Stimulated activated naive CD8-positive, alpha-beta T cell treated with anti-CD3 and anti-CD28 coated beads, Interleukin-15, amount 100 ng/mL, for 72 hours (primary cell): Measurements from ENCODE around the gene ARHGAP26.
A peak's percentile ranks its signal among the peaks of the same experiment; 100 is the strongest.

Experiments used
- ATAC-seq: fragments of 150-1000 bp; cut with Tn5 transposase; 2 replicates; pipeline ENCODE4 v1.10.0; 2021; ENCODE audit warnings: mild to moderate bottlenecking, moderate library complexity
- DNase-seq, 2 donors: peaks; one replicate each; pipeline ENCODE4 v3.0.0; 2021 to 2022
- H3K27ac Mint-ChIP-seq, 2 donors: one replicate each; pipeline ENCODE4 v1.8.0; 2022; ENCODE audit warnings: mild to moderate bottlenecking in 2 of 2, mixed read lengths in 2 of 2, moderate library complexity in 2 of 2
- H3K27me3 Mint-ChIP-seq: one replicate; pipeline ENCODE4 v1.8.0; 2022; ENCODE audit warnings: mixed read lengths
- H3K4me1 Mint-ChIP-seq: one replicate; pipeline ENCODE4 v1.8.0; 2022; ENCODE audit warnings: mild to moderate bottlenecking, mixed read lengths
- H3K4me3 Mint-ChIP-seq, 2 donors: one replicate each; pipeline ENCODE4 v1.8.0; 2022; ENCODE audit warnings: mild to moderate bottlenecking in 2 of 2, mixed read lengths in 2 of 2, moderate library complexity in 1 of 2
- H3K9me3 Mint-ChIP-seq, 2 donors: one replicate each; pipeline ENCODE4 v1.8.0; 2022; ENCODE audit warnings: mixed read lengths in 2 of 2

Gene ARHGAP26

GRCh38 chr5:143153332-143154119 lies 383.3 kb downstream of the ARHGAP26 start:
- no peak for ATAC-seq
- Mint-ChIP-seq H3K27me3 (no peaks in the 10 kb centered on the region), H3K27ac (peak overlapping the region in 1 of 2 donors; percentile 23), H3K9me3 (no peaks in the 10 kb centered on the region), H3K4me3 (no peak overlapping the region), H3K4me1 (peaks cover 11% of the 10 kb centered on the region)
- no peak for DNase-seq

DNA sequence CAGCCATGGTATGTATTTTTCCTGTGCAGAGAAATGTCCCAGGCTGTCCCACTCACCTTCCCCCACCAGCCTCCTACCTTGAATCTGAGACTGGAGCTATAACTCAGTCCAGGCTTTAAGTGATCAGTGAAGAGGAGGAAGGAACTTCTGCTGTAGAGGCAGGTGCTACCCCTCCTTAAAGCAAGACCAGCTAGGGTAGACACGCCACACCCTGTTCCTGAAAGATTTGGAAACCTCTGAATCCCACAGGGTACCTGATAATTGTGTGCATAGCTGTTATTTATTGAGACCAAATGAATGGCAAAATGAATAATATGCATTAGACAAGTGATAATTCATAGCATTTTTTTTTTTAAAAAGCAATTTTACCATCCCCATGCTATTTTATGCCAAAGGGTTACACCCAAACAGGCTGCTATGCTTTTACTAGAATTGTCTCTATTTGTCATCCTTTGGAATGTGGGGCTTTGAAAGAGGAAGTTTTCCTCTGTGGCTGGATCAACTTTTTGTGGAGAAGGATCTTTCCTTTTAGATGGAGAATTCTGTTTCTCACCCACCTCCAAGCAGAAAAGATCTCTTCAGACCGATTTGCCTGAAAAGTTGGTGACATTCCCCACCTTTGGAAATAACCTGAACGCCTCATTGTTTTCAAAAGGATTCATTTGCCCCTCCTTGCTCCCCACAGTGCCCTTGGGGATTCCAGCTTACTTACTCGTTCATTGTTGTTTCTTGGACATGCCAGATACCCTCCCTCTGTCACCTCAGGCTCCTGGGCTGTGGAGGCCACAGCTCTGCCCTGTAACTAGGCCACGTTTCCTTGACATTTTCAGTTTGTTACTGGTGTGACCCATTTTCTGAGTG lies 384.6 kb downstream of the ARHGAP26 start:
- H3K4me1 Mint-ChIP-seq, result peaks cover 11% of the 10 kb centered on the region
- DNase-seq, result no peak
- H3K4me3 Mint-ChIP-seq, result no peak overlapping the region
- ATAC-seq, result no peak
- H3K27ac Mint-ChIP-seq, result no peak overlapping the region
- no peaks in the 10 kb centered on the region for H3K27me3 Mint-ChIP-seq
- no peaks in the 10 kb centered on the region for H3K9me3 Mint-ChIP-seq

GRCh38 chr5:143155455-143155854 lies 385.3 kb downstream of the ARHGAP26 start:
- Mint-ChIP-seq H3K27me3 (no peaks in the 10 kb centered on the region), H3K4me3 (no peak overlapping the region), H3K27ac (peak overlapping the region in 1 of 2 donors; percentile 80), H3K9me3 (no peaks in the 10 kb centered on the region), H3K4me1 (peaks cover 11% of the 10 kb centered on the region)
- DNase-seq, result no peak
- ATAC-seq, result no peak

- DNase-seq (no peak), ATAC-seq (no peak)
- Mint-ChIP-seq H3K27ac (no peak overlapping the region), H3K9me3 (no peaks in the 10 kb centered on the region), H3K4me3 (no peak overlapping the region), H3K4me1 (peaks cover 11% of the 10 kb centered on the region), H3K27me3 (no peaks in the 10 kb centered on the region)
Observed at GRCh38 chr5:143156086-143156485, 385.9 kb downstream of the ARHGAP26 start.

DNA sequence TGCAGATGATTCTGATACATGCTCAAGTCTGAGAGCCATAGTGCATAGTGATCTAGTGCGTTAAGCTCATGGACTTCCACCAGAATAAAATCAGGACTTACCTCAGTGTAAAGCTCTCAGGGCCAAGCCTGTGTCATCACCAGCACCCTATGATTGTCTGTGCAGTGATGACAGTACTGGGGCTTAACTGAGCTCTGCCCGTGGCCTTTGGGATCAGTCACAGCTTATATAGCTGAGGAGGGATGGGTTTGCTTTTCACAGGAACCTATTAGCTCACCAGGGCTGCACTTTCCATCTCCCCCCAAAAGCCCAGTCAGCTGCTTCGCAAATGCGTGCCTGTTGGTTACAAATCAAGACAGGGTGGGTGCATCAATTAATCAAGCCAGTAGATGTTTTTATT lies 386.4 kb downstream of the ARHGAP26 start:
- Mint-ChIP-seq H3K4me1 (peaks cover 11% of the 10 kb centered on the region), H3K27me3 (no peaks in the 10 kb centered on the region), H3K27ac (no peak overlapping the region), H3K4me3 (no peak overlapping the region), H3K9me3 (no peaks in the 10 kb centered on the region)
- ATAC-seq (no peak), DNase-seq (no peak)

DNA sequence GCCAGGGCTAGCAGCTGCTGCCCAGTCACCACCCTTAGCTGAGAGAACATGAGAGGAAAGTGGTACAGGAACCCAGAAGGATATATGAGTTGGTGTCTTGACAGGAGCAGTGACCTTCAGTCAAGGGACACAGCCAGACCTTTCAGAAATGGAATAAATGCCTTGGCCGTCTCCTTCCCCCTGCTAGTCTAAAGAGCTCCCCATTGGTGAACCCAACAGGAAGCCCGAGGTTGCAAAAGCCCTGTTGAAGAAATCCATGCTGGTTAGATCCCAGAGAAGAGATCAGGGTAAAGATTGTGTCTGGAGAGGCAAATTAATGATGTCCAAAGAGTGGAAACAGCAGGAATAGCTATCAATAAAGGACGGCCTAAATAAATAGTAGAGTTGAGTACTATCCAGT lies 388.9 kb downstream of the ARHGAP26 start:
- peak overlapping the region in 1 of 2 donors; percentile 30 for H3K27ac Mint-ChIP-seq
- H3K4me1 Mint-ChIP-seq, result no peaks in the 10 kb centered on the region
- H3K9me3 Mint-ChIP-seq, result no peaks in the 10 kb centered on the region
- no peaks in the 10 kb centered on the region for H3K27me3 Mint-ChIP-seq
- no peak for DNase-seq
- no peak overlapping the region for H3K4me3 Mint-ChIP-seq
- no peak for ATAC-seq

DNA sequence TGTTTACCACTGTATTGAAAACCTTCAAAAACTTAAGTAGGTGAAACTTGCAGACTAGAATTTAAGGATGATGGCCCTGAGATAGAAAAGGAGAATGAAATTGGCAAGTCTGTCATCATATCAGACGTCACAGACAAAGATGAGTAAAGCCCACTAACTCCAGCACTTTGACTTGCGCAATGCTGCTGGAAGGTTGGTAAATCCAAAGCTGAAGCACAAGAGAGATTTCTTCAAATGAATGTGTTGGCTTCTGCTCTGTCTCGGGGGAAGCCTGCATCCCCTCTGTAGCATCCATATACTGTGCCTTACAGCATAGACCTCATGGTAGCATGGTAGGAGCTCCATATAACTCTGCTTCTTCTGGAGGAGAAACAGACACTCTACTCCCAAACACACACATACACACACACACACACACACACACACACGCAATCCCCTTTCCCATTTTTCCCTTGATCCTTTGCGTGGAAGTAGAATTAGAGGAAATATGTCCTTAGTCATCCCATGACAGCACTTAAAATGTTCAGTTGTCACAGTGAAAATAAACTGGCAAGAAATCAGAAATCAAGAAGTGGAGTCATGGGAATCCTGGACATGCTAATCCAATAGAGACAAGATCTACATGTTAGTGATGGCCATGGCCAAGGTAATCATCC lies 391.8 kb downstream of the ARHGAP26 start:
- H3K4me1 Mint-ChIP-seq, result no peaks in the 10 kb centered on the region
- no peak overlapping the region for H3K4me3 Mint-ChIP-seq
- no peak overlapping the region for H3K27ac Mint-ChIP-seq
- H3K9me3 Mint-ChIP-seq, result no peaks in the 10 kb centered on the region
- no peak for ATAC-seq
- H3K27me3 Mint-ChIP-seq, result no peaks in the 10 kb centered on the region
- DNase-seq, result no peak

DNA sequence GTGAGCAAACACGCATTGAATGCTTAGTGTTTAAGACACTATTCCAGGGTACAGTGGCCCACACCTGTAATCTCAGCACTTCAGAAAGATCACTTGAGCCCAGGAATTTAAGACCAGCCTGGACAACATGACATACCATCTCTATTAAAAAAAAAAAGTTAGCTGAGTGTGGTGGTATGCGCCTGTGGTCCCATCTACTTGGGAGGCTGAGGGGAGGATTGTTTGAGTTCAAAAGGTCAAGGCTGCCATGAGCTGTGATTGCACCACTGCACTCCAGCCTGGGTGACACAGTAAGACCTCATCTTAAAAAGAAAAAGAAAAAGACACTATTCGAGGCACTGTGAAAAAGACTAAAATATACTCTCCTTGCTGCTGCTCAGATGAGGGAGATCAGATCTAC lies 392.6 kb downstream of the ARHGAP26 start:
- no peak overlapping the region for H3K27ac Mint-ChIP-seq

DNA sequence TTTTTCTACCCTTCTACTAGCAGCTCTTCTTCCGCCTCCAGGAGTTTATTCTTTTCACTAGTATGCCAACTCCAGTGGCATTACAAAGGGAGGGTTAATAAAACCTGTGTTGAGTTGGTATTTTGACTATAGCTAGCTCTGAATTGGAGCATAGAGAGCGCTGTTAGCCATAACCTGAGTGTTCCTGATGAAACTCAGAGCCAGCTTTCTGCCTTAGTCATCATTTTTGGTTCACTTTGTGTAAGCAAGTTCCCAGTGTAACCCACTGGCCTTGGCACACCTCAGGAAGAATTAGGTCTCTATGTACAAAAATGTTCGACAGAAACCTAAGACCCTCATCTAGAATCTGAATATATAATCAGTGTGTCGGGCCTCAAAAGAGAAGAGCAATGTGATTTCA lies 394.4 kb downstream of the ARHGAP26 start:
- Mint-ChIP-seq H3K9me3 (no peaks in the 10 kb centered on the region), H3K27ac (no peak overlapping the region), H3K4me3 (no peak overlapping the region), H3K27me3 (no peaks in the 10 kb centered on the region), H3K4me1 (no peaks in the 10 kb centered on the region)
- ATAC-seq, result no peak
- no peak for DNase-seq

More for the DNA sequence above, 392.6 kb downstream of the ARHGAP26 start:
- H3K4me1 Mint-ChIP-seq, result no peaks in the 10 kb centered on the region
- DNase-seq (no peak), ATAC-seq (no peak)
- H3K9me3 Mint-ChIP-seq, result no peaks in the 10 kb centered on the region
- no peak overlapping the region for H3K4me3 Mint-ChIP-seq
- H3K27me3 Mint-ChIP-seq, result no peaks in the 10 kb centered on the region

DNA sequence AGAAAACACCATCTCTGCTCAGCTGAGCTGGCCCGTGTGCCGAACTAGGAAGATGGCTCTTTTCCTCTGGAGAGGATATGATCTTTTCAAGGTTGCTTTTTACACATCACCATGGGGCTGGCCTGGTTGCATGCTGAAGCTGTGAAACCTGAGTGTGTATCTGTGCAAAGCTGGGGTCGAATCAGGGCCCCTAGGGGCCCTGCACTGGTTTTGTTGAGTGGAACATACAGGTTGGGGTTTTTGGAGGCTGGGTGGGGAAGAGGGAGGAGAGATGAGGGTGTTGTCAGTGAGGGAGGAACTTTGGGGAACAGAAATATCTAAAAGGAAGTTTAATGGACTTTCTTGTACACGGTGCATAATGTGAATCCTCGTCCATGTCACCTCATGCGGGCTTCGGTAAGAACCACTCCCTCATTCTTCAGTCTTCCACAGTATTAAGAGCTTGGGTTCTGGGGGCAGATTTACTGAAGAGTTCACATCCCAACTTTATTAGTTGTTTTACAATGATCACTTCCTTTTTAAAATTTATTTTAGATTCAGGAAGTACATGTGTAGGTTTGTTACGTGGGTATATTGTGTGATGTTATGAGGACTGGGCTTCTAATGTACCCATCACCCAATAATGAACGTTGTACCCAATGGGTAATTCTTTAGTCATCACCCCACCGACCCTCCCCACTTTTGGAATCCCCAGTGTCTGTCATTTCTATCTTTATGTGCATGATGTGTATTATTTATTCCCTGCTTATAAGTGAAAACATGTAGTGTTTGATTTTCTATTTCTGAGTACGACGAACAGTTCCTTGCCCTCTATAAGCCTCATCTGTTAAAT lies 395.1 kb downstream of the ARHGAP26 start:
- Mint-ChIP-seq H3K27ac (no peak overlapping the region), H3K4me1 (no peaks in the 10 kb centered on the region), H3K9me3 (no peaks in the 10 kb centered on the region), H3K27me3 (no peaks in the 10 kb centered on the region), H3K4me3 (no peak overlapping the region)
- no peak for DNase-seq
- no peak for ATAC-seq

- Mint-ChIP-seq H3K9me3 (no peaks in the 10 kb centered on the region), H3K27me3 (no peaks in the 10 kb centered on the region), H3K4me1 (no peaks in the 10 kb centered on the region), H3K27ac (no peak overlapping the region), H3K4me3 (no peak overlapping the region)
- ATAC-seq (no peak), DNase-seq (no peak)
Observed at GRCh38 chr5:143166090-143166489, 395.9 kb downstream of the ARHGAP26 start.

DNA sequence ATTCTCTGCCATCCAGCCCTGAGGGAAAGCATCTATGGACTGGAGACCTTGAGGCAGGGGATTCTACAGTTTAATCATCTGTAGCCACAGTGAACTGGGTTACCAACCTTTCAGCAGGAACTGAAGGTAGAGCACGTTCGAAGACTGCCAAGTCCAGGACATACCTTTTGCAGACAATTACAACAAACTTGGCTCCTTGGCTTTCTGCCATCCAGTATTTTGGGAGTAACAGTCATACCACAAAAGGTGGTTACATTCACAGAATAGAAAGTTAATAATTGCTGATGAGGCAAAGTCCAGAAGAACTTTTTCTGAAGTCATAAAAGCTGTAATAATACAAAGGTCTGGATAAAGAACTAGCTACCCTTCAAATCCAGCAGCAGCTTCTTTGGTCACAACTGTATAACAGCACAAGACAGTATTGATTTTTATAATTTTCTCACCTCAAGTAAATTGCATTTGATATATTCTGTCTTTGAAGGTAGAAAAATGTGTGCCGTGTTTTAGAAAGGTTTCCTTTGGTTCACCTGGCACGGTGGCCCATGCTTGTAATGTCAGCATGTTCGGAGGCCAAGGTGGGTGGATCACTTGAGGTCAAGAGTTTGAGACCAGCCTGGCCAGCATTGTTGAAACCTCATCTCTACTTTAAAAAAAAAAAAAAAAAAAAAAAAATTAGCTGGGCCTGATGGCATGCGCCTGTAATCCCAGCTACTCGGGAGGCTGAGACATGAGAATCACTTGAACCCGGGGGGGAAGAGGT lies 396.7 kb downstream of the ARHGAP26 start:
- H3K27me3 Mint-ChIP-seq, result no peaks in the 10 kb centered on the region
- no peak overlapping the region for H3K4me3 Mint-ChIP-seq
- H3K9me3 Mint-ChIP-seq, result no peaks in the 10 kb centered on the region
- ATAC-seq (no peak), DNase-seq (no peak)
- no peak overlapping the region for H3K27ac Mint-ChIP-seq
- no peaks in the 10 kb centered on the region for H3K4me1 Mint-ChIP-seq

- no peak overlapping the region for H3K27ac Mint-ChIP-seq
- H3K9me3 Mint-ChIP-seq, result no peaks in the 10 kb centered on the region
- no peaks in the 10 kb centered on the region for H3K27me3 Mint-ChIP-seq
Observed at GRCh38 chr5:143168171-143168741, 398.1 kb downstream of the ARHGAP26 start.

More at GRCh38 chr5:143168171-143168741, 398.1 kb downstream of the ARHGAP26 start:
- DNase-seq (no peak), ATAC-seq (no peak)
- H3K4me3 Mint-ChIP-seq, result no peak overlapping the region
- H3K4me1 Mint-ChIP-seq, result no peaks in the 10 kb centered on the region
